Measurements from ENCODE around the gene CERS6. TPM values are rescaled to one million over a fixed set of nuclear protein-coding genes. Genes with fewer than 3 reads are reported as not detected.

The CERS6 gene
- total RNA-seq, 1 experiment from 2014 or later = 17.3 TPM

DNA sequence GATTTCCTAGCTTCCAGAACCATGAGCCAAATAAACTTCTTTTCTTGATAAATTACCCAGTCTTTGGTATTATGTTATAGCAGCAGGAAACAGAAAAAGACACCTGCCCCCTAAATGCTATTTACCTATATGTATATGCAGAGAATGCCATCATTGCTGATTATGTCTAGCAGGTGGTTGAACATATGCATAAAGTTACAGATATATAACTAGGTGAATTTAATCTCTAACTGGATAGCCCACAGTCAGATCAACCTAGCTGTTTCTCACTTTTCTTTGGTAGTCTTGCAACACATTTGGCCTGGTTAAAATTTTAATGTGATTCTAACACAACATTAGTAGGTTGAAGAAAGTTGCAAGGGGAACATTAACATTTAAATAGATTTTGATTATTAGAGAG, 7.1 kb upstream of the CERS6 start (continued):
- TF ChIP-seq, protein P1, sequence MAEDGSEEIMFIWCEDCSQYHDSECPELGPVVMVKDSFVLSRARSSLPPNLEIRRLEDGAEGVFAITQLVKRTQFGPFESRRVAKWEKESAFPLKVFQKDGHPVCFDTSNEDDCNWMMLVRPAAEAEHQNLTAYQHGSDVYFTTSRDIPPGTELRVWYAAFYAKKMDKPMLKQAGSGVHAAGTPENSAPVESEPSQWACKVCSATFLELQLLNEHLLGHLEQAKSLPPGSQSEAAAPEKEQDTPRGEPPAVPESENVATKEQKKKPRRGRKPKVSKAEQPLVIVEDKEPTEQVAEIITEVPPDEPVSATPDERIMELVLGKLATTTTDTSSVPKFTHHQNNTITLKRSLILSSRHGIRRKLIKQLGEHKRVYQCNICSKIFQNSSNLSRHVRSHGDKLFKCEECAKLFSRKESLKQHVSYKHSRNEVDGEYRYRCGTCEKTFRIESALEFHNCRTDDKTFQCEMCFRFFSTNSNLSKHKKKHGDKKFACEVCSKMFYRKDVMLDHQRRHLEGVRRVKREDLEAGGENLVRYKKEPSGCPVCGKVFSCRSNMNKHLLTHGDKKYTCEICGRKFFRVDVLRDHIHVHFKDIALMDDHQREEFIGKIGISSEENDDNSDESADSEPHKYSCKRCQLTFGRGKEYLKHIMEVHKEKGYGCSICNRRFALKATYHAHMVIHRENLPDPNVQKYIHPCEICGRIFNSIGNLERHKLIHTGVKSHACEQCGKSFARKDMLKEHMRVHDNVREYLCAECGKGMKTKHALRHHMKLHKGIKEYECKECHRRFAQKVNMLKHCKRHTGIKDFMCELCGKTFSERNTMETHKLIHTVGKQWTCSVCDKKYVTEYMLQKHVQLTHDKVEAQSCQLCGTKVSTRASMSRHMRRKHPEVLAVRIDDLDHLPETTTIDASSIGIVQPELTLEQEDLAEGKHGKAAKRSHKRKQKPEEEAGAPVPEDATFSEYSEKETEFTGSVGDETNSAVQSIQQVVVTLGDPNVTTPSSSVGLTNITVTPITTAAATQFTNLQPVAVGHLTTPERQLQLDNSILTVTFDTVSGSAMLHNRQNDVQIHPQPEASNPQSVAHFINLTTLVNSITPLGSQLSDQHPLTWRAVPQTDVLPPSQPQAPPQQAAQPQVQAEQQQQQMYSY (CRISPR knock-in tag; IDR thresholded peaks at IDR 0.05) = no peak
- TF ChIP-seq OVOL2 (CRISPR knock-in tag; IDR thresholded peaks at IDR 0.05; ENCODE audit: borderline replicate concordance) = no peak
- no peak for TF ChIP-seq FOXK1 (CRISPR knock-in tag; IDR thresholded peaks at IDR 0.05)

DNA sequence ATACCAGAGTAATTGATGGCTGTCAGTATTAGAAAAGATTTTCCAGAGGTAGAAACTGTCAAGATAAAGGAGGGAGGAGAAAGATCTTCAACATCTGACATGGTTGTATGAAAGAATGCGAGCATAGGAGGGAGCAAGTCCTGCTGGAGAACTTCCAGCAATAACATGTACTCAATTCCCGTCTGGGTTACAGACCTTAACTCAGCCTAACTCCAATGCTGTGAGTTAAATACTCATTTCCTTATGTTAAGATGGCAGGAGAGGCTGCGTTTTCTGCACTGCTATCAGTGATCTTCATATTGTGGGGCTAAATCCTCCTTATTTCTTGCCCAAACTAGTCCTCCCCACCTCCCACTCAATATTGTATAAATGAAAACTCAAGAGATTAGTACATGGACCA, 6.7 kb upstream of the CERS6 start:
- ChIA-PET POLR2A (no interaction called here), CTCF (no interaction called here)
- no peaks in the 10 kb centered on the region; the same call in 1 of the 2 replicates for H3K27me3 Mint-ChIP-seq (ENCODE audit: low read depth)
- H3K4me3 Mint-ChIP-seq = no peak overlapping the region
- ATAC-seq (no peak), DNase-seq (ENCODE audit: low spot score) (no peak)
- TF ChIP-seq ETV6 (CRISPR knock-in tag; IDR thresholded peaks at IDR 0.05) (no peak), ZNF121 (CRISPR knock-in tag; IDR thresholded peaks at IDR 0.05) (no peak), EMX1 (CRISPR knock-in tag; IDR thresholded peaks at IDR 0.05) (no peak), ZNF423 (CRISPR knock-in tag; IDR thresholded peaks at IDR 0.05) (no peak), GABPB1 (CRISPR knock-in tag; IDR thresholded peaks at IDR 0.05) (no peak)
- TF ChIP-seq, protein P2, sequence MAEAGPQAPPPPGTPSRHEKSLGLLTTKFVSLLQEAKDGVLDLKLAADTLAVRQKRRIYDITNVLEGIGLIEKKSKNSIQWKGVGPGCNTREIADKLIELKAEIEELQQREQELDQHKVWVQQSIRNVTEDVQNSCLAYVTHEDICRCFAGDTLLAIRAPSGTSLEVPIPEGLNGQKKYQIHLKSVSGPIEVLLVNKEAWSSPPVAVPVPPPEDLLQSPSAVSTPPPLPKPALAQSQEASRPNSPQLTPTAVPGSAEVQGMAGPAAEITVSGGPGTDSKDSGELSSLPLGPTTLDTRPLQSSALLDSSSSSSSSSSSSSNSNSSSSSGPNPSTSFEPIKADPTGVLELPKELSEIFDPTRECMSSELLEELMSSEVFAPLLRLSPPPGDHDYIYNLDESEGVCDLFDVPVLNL (CRISPR knock-in tag; IDR thresholded peaks at IDR 0.05; ENCODE audit: borderline replicate concordance, low read depth) = no peak
- TF ChIP-seq, protein P3, sequence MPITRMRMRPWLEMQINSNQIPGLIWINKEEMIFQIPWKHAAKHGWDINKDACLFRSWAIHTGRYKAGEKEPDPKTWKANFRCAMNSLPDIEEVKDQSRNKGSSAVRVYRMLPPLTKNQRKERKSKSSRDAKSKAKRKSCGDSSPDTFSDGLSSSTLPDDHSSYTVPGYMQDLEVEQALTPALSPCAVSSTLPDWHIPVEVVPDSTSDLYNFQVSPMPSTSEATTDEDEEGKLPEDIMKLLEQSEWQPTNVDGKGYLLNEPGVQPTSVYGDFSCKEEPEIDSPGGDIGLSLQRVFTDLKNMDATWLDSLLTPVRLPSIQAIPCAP (CRISPR knock-in tag; IDR thresholded peaks at IDR 0.05) = no peak
- TF ChIP-seq, protein P4, sequence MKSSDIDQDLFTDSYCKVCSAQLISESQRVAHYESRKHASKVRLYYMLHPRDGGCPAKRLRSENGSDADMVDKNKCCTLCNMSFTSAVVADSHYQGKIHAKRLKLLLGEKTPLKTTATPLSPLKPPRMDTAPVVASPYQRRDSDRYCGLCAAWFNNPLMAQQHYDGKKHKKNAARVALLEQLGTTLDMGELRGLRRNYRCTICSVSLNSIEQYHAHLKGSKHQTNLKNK (CRISPR knock-in tag; IDR thresholded peaks at IDR 0.05) = no peak
- no peaks in the 10 kb centered on the region for H3K36me3 Mint-ChIP-seq
- peaks cover 9% of the 10 kb centered on the region for H3K4me1 Mint-ChIP-seq
- H3K9me3 Mint-ChIP-seq = peaks cover 10% of the 10 kb centered on the region
- no peak overlapping the region for H3K27ac Mint-ChIP-seq

DNA sequence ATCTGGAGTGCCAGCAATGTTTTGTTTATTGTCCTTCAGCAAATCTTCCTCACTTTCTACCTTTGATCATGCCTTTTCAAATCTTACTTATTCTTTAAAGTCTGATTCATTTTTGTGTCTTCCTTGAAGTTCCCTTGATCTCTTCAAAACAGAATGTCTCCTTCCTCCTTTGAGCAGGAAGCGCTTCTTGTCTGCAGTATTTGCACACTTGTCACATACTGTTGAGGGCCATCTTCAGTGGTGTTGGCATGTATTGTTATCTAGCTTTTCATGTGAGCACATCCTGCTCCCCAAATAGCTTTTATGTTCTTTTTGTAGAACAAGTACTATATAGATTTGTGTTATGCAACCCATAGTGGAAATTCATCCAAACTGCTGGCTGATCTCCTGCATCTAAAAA, 5.9 kb upstream of the CERS6 start:
- DNase-seq (ENCODE audit: low spot score) = no peak
- TF ChIP-seq CREM (CRISPR knock-in tag; IDR thresholded peaks at IDR 0.05) (no peak), EMX1 (CRISPR knock-in tag; IDR thresholded peaks at IDR 0.05) (no peak), JUN (CRISPR knock-in tag; IDR thresholded peaks at IDR 0.05) (no peak), ESRRA (CRISPR knock-in tag; IDR thresholded peaks at IDR 0.05; ENCODE audit: borderline replicate concordance) (no peak), RORB (CRISPR knock-in tag; IDR thresholded peaks at IDR 0.05) (no peak), KAT7 (CRISPR knock-in tag; IDR thresholded peaks at IDR 0.05; ENCODE audit: borderline replicate concordance) (no peak)
- TF ChIP-seq, protein P5, sequence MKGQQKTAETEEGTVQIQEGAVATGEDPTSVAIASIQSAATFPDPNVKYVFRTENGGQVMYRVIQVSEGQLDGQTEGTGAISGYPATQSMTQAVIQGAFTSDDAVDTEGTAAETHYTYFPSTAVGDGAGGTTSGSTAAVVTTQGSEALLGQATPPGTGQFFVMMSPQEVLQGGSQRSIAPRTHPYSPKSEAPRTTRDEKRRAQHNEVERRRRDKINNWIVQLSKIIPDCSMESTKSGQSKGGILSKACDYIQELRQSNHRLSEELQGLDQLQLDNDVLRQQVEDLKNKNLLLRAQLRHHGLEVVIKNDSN (CRISPR knock-in tag; IDR thresholded peaks at IDR 0.05) = no peak
- TF ChIP-seq, protein P6, sequence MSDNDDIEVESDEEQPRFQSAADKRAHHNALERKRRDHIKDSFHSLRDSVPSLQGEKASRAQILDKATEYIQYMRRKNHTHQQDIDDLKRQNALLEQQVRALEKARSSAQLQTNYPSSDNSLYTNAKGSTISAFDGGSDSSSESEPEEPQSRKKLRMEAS (CRISPR knock-in tag; IDR thresholded peaks at IDR 0.05) = no peak
- TF ChIP-seq, protein P7, sequence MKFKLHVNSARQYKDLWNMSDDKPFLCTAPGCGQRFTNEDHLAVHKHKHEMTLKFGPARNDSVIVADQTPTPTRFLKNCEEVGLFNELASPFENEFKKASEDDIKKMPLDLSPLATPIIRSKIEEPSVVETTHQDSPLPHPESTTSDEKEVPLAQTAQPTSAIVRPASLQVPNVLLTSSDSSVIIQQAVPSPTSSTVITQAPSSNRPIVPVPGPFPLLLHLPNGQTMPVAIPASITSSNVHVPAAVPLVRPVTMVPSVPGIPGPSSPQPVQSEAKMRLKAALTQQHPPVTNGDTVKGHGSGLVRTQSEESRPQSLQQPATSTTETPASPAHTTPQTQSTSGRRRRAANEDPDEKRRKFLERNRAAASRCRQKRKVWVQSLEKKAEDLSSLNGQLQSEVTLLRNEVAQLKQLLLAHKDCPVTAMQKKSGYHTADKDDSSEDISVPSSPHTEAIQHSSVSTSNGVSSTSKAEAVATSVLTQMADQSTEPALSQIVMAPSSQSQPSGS (CRISPR knock-in tag; IDR thresholded peaks at IDR 0.05; ENCODE audit: borderline replicate concordance, low read depth) = no peak
- TF ChIP-seq, protein P8, sequence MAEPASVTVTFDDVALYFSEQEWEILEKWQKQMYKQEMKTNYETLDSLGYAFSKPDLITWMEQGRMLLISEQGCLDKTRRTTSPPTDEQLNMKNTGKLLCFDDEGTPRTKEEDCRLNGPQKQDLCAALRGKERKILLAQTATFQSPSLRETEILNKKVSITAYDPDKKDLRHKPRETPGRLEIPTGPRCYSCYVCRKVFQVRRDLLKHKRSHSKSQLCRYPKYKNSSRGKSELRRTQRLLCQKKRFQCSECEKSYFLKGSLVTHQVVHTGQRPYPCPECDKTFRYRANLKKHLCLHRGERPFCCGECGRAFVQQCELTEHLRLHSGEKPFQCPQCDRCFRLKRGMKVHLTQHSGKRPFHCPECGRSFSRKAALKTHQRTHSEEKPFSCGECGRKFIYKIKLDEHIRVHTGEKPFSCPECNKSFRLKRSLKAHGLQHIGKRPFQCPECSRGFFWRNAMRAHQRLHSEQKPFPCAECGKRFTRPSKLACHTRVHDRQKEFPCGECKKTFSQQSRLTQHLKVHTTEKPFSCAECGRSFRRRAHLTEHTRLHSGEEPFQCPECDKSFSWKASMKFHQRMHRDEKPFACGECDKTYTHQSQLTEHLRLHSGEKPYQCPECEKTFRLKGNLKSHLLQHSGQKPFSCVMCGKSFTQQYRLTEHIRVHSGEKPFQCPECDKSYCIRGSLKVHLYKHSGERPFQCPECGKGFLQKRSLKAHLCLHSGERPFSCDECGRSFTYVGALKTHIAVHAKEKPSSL (CRISPR knock-in tag; conservative IDR thresholded peaks at IDR 0.05) = no peak
- Mint-ChIP-seq H3K36me3 (no peaks in the 10 kb centered on the region), H3K9me3 (peaks cover 7% of the 10 kb centered on the region), H3K4me1 (peaks cover 9% of the 10 kb centered on the region), H3K4me3 (no peak overlapping the region), H3K27me3 (ENCODE audit: low read depth) (no peaks in the 10 kb centered on the region; the same call in 1 of the 2 replicates), H3K27ac (no peak overlapping the region)
- CTCF ChIA-PET = no interaction called here
- POLR2A ChIA-PET = no interaction called here
- no peak for ATAC-seq

Data from WTC11 (cell line).